Left kidney (tissue), 2 donors: ENCODE measurements around the gene DNAJB14. TPM values are rescaled to one million over a fixed set of nuclear protein-coding genes. Genes with fewer than 3 reads are reported as not detected.

ENCODE experiments used
- DNase-seq: peaks from one replicate; pipeline ENCODE4 v3.0.0-alpha.2; 2013
- polyA plus RNA-seq: library from polyadenylated mRNA; unstranded; fragments of 120-200 nt; gene quantifications from one replicate; pipeline ENCODE4 v1.2.1, GENCODE V29; 2013; ENCODE audit not compliant: insufficient read length

Gene DNAJB14
- polyA plus RNA-seq, 1 donor = 44.4 TPM

DNA sequence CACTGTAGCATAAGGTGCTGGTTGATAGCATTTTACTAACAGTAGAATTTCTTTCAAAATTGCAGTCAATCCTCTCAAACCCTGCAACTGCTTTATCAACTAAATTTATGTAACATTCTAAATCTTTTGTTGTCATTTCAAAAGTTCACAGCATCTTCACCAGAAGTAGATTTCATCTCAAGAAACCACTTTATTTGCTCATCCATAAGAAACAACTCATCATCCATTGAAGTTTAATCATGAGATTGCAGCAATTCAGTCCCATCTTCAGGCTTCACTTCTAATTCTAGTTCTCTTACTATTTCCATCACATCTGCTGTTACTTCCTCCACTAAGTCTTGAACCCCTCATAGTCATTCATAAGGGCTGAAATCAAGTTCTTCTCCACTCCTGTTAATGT lies 73.8 kb downstream of the DNAJB14 start:
- no peak for DNase-seq

DNA sequence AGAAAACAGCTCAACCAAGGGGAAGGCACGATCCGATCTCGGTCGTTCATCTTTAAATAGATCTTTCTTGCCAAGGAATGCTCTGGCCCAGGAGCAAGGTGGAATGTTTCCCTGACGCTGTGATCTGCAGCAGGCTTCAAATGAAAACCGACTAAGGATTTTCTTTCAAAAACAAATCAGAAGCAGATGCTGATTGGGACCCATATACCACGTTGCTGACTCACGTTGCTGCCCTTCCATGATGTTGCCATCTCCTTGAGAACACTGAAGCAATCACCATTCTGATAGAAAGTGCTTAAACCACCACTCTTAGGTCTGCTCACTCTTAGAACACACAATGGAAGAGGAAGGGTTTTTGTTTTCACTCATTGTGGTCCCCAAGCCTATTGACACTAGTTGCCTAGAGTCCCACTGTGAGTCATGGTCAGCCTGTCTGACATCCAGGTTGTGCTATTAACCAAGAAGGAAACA lies 78.3 kb downstream of the DNAJB14 start:
- no peak for DNase-seq

DNA sequence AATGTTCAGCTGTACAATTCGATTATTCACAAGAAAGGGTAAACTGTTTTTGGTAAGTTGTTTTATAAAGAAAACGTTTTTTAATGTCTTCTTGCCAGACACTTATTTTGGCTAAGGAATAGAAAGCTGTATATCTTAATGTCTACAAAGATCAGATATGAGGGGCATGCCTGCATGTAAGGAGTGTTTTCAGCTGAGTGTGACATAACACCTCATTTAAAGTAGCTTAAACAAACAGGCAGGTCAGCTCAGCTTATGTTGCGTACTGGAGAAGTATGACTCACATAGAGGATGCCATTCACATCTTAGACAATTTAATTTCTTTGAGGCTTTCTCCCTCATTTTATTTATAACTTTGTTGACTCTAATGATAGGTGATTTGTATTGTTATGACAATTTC lies 82.6 kb downstream of the DNAJB14 start:
- DNase-seq = no peak

DNA sequence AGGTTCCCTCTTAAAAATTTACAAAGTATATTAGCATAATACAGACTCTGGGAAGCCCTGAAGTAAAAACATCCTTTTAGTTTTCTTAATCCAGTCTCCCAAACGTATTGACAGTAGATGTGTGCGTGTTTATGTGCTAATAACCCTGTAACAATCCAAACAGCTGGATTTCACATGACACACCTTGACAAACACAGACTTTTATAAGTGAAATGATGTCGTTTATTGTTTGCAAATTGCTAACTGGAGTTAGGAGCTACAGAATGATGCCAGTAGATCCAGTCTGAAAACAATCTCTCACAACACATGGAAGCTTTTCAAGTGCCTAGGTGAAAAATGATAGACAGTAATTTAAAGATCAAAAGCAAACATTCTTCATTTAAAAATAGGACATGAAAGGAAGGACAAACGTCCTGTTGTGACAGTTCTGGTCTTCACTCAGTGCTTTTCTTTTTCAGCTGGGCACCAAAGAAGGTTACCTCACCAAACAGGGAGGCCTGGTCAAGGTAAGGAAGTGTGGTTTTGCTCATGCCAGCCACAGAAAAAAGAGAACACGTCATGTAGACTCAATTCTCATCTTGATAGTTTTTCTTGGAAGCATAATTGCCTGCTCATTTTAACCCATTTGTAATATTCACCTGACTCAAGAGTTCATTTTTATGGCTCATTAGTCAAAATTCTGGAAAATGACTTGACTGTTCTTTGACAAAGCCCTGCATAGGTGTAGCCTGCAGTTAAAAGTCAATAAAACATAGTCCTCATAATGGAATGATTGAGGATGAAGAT lies 85.1 kb downstream of the DNAJB14 start:
- DNase-seq = no peak

DNA sequence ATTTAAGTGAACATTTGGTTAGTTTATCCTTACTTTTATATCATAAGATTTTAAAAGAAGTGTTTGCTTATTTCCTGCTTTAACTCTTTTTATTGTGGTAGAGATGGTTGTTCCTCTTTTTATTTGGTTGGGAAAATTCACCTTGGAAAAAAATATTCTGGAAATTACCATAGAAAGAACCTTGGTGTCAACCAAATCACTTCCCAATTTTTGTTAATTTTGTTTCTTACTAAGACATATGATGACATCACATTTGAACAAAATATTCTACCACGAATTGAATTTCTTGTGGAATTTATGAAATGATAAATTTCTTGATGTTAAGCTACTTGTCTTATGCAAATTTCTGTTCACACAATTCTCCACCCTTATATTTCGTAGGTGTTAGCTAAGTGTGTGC lies 85.9 kb downstream of the DNAJB14 start:
- DNase-seq = no peak

DNA sequence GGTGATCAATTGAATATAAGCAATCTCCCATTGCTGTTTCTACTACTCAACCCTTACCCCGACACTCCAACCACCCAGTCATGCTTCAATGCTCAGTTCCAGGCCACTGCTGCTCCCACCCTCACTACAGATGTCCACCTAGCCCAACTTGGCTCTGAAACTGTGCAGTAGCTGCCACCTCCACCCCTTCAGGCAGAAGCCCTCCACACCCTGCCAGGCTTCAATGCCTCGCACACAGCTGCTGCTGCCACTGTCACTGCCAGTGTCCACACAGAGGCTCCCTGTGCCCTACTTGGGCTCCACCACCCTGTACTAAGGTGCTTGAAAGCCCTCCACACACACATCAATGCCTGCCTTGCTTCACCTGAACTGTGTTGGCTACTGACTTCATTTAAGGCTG lies 86.8 kb downstream of the DNAJB14 start:
- DNase-seq = no peak

DNA sequence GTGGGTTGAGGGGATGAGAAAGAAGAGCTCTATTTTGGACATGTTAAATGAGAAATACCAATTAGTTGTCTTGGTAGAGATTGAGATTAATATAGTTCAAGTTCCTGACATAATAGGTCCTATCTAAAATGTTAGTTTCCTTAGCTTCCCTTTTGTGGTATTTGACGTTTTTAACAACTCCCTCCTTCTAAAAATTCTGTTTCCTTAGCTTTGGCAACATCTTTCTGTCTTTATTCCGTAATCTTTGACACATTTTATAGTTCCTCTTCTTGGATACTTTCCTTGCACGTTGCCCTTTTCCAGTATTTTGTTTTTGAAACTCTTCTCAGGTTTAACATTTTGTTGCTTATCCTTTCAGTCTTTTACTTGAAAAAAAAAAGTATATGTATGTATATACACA lies 89.1 kb downstream of the DNAJB14 start:
- no peak for DNase-seq

DNA sequence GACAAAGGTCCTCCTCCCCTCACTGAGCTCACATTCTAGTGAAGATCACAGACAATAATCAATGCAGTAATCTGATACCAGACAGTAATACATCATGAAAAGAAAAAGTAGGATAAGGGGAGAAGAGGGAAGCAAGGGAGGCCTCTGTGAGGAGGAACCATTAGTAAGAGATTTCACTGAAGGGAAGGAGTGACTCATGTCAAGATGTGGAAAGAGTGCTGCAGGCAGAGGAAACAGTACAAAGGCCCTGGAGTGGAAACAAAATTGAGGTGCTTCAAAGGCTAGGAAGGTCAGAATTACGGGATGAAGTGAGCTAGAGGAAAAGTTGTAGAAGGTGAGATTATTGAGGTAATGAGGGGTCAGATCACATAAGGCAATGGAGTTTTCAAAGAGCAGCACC lies 90.3 kb downstream of the DNAJB14 start:
- no peak for DNase-seq

DNA sequence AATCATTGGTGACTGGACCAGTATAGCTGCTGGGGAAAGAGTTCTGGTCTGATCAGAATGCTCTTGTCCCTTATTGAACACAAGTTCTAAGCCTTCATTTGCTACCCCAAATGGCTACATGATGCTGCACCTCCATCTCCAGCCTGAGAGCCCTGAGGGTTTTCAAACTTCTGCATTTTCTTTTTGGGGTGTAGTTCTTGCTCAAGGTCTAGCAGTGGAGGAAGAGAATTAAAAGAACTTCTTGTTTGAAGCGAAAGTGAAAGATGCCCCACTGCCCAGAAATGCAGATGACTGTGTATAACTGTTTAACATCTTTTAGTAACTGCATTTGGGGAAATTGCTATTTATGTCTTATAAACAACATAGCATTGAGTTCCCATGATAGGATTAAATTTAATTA lies 90.7 kb downstream of the DNAJB14 start:
- DNase-seq = no peak

DNA sequence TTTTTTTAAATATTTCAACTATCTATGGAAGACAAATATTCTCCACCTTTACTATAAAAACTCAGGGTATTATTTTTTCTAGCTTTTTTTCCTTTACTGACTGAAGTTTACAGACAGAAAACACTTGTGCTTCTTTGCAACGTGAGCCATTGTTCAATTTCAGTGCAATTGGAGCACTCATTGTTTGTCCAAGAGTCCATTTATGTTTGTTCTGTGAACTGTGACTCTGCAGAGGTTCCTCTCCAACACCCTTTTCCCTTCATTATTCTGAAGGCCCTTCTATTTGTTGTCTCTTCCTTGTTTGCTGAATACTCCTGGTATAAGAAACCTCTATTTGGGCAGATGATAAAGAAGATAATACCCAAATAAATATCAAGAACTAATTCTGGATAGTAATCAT lies 92.4 kb downstream of the DNAJB14 start:
- no peak for DNase-seq

DNA sequence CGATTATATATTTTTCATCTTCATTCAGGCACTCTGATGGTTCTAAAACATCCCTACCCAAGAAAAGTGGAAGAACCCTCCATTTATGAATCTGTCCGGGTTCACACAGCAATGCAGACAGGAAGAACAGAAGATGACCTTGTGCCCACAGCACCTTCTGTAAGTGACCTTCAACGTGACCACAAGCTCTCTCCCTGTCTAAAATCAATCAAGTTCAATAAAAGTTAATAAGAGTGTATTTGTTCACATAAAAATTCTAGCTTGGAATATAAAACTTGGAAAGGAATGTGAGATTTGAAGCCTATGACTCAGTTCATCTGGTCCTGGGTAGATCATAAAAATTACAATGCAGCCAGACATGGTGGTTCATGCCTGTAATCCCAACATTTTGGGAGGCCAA lies 93.2 kb downstream of the DNAJB14 start:
- no peak for DNase-seq

DNA sequence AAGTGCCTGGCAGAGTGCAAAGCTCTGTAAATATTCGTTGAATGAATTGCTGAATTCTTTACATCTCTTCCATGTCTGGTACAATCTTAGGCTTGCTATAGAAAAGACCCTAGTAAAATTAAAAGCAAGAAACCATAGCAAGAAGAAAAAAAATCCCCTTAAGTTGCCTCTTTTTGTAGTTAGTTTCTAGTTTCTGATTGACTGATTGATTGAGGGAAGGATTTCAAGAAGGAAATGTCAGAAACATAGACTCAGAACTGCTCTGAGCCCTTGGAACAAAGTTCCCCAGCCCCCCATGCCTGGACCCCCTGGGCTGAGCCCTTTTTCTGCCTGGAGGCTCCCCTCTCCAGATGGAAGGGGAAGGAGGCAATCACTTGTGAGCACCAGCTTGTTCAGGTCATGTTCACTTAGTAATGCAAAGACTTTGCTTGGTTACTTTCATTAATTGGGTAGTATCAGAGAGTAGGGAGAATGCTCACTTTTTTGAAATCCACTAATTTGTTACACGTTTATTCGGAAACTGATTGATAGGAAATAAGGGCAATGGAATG lies 94.1 kb downstream of the DNAJB14 start:
- no peak for DNase-seq

DNA sequence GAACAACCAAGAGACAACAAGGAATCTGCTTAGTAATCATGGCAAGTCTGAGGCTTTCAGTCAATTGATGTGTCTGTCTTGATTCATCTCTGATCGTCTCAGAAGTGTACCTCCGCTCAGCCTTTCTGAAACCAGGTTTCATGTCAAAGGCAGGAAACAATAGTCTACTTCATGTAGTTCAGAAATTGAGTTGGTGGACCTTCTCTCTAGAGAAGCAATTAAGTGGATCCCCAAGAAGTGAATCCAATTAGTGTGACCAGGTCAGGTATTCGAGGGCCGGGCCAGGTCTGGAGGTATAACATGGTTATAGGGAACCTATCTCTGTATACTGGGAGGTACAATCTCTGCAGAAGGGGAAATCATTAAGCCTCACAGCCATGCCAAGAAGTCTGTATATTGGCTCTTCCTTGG lies 97.8 kb downstream of the DNAJB14 start:
- DNase-seq = no peak

DNA sequence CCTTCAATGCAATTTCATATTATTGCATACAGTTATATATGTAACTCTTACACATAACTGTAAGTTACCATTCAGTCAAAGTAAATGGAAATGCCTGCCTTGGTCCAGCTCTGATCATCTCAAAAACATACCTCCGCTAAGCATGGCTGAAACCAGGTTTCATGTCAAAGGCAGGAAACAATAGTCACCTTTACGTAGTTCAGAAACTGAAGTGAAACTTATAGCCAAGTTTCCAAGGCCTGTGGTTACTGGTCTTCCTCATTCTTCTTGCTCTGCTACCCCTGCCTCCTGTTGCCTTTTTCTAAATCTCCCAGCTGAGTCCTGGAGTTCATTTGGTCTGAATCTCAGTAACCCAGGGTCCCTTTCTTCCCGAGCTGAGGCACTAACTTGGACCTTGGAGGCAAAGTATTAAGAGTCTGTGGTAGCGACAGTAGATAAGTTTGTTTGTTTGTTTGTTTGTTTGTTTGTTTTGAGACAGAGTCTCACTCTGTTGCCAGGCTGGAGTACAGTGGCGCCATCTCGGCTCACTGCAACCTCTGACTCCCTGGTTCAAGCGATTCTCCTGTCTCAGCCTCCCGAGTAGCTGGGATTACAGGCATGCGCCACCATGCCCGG lies 98.9 kb downstream of the DNAJB14 start:
- DNase-seq = no peak

DNA sequence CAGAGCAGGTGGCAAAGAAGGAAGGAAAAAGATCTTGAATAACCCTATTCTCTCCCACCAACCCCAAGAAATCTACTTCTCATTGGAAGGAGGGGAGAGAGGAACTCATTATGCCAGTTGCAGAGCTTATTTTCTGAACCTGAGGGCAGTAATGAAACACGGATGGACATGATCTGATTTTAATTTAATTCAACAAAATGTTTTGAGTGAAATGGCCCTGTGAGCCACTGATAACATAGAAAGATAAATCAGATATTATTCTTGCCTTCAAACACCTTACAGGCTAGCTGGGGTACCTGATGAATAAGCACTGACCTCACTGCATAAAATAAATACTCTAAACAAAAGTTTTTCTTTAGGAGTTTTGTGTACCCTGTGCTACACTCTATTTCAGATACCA lies 99.5 kb downstream of the DNAJB14 start:
- no peak for DNase-seq

Other genes starting within 250 kb of the DNAJB14 start
- 1.1 TPM for gene DAPP1, start 129.8 kb downstream of the DNAJB14 start, polyA plus RNA-seq
- gene LAMTOR3, start 52.2 kb downstream of the DNAJB14 start, polyA plus RNA-seq = 95.4 TPM
- 446 TPM for gene H2AZ1, start 3.7 kb upstream of the DNAJB14 start, polyA plus RNA-seq
- gene DDIT4L, start 243.8 kb upstream of the DNAJB14 start, polyA plus RNA-seq = 2.5 TPM